Trophoblast cell (in vitro differentiated cells and primary cell): ENCODE data around the gene TIGD1.

Experiments used
- DNase-seq, 2 donors: peaks; one replicate each; pipeline ENCODE4 v3.0.0-alpha.2; 2016
- H2AFZ ChIP-seq: 2 replicates; pipeline ENCODE4 v1.6.1; 2013; ENCODE audit warnings: low read length, moderate library complexity, mild to moderate bottlenecking; ENCODE audit not compliant: insufficient read depth, poor library complexity
- H2AK5ac ChIP-seq: 2 replicates; pipeline ENCODE4 v1.6.1; 2013; ENCODE audit warnings: mild to moderate bottlenecking, low read length
- H2BK120ac ChIP-seq: 2 replicates; pipeline ENCODE4 v1.6.1; 2013; ENCODE audit warnings: low read length, mild to moderate bottlenecking, moderate library complexity; ENCODE audit not compliant: insufficient read depth, poor library complexity
- H2BK12ac ChIP-seq: 2 replicates; pipeline ENCODE4 v1.6.1; 2013; ENCODE audit warnings: mild to moderate bottlenecking, low read length, moderate library complexity
- H2BK5ac ChIP-seq: 2 replicates; pipeline ENCODE4 v1.6.1; 2013; ENCODE audit warnings: low read length, low read depth, moderate library complexity, mild to moderate bottlenecking; ENCODE audit not compliant: poor library complexity
- H3K14ac ChIP-seq: 2 replicates; pipeline ENCODE4 v1.6.1; 2013; ENCODE audit warnings: mild to moderate bottlenecking, low read length
- H3K18ac ChIP-seq: 2 replicates; pipeline ENCODE4 v1.6.1; 2013; ENCODE audit warnings: mild to moderate bottlenecking, low read length
- H3K23ac ChIP-seq: 2 replicates; pipeline ENCODE4 v1.6.1; 2013; ENCODE audit warnings: low read length
- H3K27ac ChIP-seq: 2 replicates; pipeline ENCODE4 v1.5.1; 2013; ENCODE audit warnings: low read depth, mild to moderate bottlenecking, inconsistent platforms, low read length, moderate library complexity
- H3K27me3 ChIP-seq: 2 replicates; pipeline ENCODE4 v1.6.1; 2013; ENCODE audit warnings: inconsistent platforms, mild to moderate bottlenecking, low read length, moderate library complexity; ENCODE audit not compliant: insufficient read depth
- H3K36me3 ChIP-seq, 2 experiments: 1 replicate in 1 of 2; 2 replicates in 1 of 2; pipeline ENCODE4 v1.6.1; 2013; ENCODE audit warnings: low read length in 2 of 2, mild to moderate bottlenecking in 2 of 2, moderate library complexity in 1 of 2; ENCODE audit not compliant: insufficient read depth in 2 of 2, control insufficient read depth in 1 of 2
- H3K4ac ChIP-seq: 2 replicates; pipeline ENCODE4 v1.6.1; 2013; ENCODE audit warnings: low read depth, mild to moderate bottlenecking, low read length, moderate library complexity
- H3K4me1 ChIP-seq, 2 experiments: 1 replicate in 1 of 2; 2 replicates in 1 of 2; pipeline ENCODE4 v1.6.1; 2013; ENCODE audit warnings: low read length in 2 of 2, mild to moderate bottlenecking in 2 of 2, moderate library complexity in 1 of 2; ENCODE audit not compliant: insufficient read depth in 2 of 2, control insufficient read depth in 1 of 2
- H3K4me2 ChIP-seq: 2 replicates; pipeline ENCODE4 v1.6.1; 2013; ENCODE audit warnings: inconsistent platforms, mild to moderate bottlenecking, low read length, moderate library complexity
- H3K4me3 ChIP-seq: 2 replicates; pipeline ENCODE4 v1.5.1; 2013; ENCODE audit warnings: mild to moderate bottlenecking, low read depth, low read length, inconsistent platforms
- H3K79me1 ChIP-seq: one replicate; pipeline ENCODE4 v1.6.1; 2013; ENCODE audit warnings: low read length
- H3K79me2 ChIP-seq: 2 replicates; pipeline ENCODE4 v1.6.1; 2013; ENCODE audit warnings: low read length, mild to moderate bottlenecking; ENCODE audit not compliant: control insufficient read depth, insufficient read depth, poor library complexity
- H3K9ac ChIP-seq: 2 replicates; pipeline ENCODE4 v1.6.1; 2013; ENCODE audit warnings: mild to moderate bottlenecking, low read length
- H3K9me3 ChIP-seq: 2 replicates; pipeline ENCODE4 v1.6.1; 2013; ENCODE audit warnings: low read depth, mild to moderate bottlenecking, control low read depth, inconsistent platforms, low read length; ENCODE audit not compliant: insufficient read depth
- H4K12ac ChIP-seq: 2 replicates; pipeline ENCODE4 v1.6.1; 2013; ENCODE audit warnings: low read depth, mild to moderate bottlenecking, low read length, moderate library complexity
- H4K8ac ChIP-seq: 2 replicates; pipeline ENCODE4 v1.6.1; 2013; ENCODE audit warnings: low read depth, mild to moderate bottlenecking, low read length, moderate library complexity
- H4K91ac ChIP-seq: one replicate; pipeline ENCODE4 v1.6.1; 2013; ENCODE audit warnings: low read depth, mild to moderate bottlenecking, low read length, moderate library complexity
- WGBS: extraction: QIAGEN DNeasy Blood & Tissue Kit; methylation state at CpG from one replicate; pipeline ENCODE4 v1.1.7; 2013; ENCODE audit warnings: missing lambda C conversion rate; ENCODE audit not compliant: insufficient read length, insufficient coverage; ENCODE audit errors: extremely low coverage; 5-methylcytosine and 5-hydroxymethylcytosine counted together

Gene TIGD1

GRCh38 chr2:232538671-232539070, 11.7 kb downstream of the TIGD1 start:
- Histone ChIP-seq H3K4me1 (peaks cover 9 to 10% of the 10 kb centered on the region in 2 experiments), H3K36me3 (no peaks in the 10 kb centered on the region), H3K79me1 (no peaks in the 10 kb centered on the region), H4K8ac (no peak overlapping the region), H3K27me3 (no peaks in the 10 kb centered on the region), H2BK5ac (no peak overlapping the region), H3K9ac (no peak overlapping the region), H3K23ac (no peak overlapping the region), H3K4ac (no peak overlapping the region), H4K91ac (no peak overlapping the region), H2BK12ac (no peak overlapping the region), H3K27ac (no peak overlapping the region), H3K79me2 (no peaks in the 10 kb centered on the region), H2AFZ (no peak overlapping the region), H3K18ac (no peak overlapping the region), H2BK120ac (no peak overlapping the region), H3K4me2 (no peak overlapping the region), H2AK5ac (no peak overlapping the region), H4K12ac (no peak overlapping the region), H3K9me3 (peaks cover 6% of the 10 kb centered on the region), H3K4me3 (no peak overlapping the region), H3K14ac (no peak overlapping the region)
- DNase-seq, result no peak
- no CpG with 5 or more reads among the region's 4 CpGs for WGBS

GRCh38 chr2:232537499-232537898, 12.9 kb downstream of the TIGD1 start:
- H2BK120ac ChIP-seq, result no peak overlapping the region
- no peak for DNase-seq
- no peak overlapping the region for H3K9ac ChIP-seq
- WGBS, result no CpG with 5 or more reads among the region's 4 CpGs
- H3K27me3 ChIP-seq, result no peaks in the 10 kb centered on the region
- H4K91ac ChIP-seq, result no peak overlapping the region
- H2BK12ac ChIP-seq, result no peak overlapping the region
- no peak overlapping the region for H3K4ac ChIP-seq
- no peaks in the 10 kb centered on the region for H3K79me2 ChIP-seq
- H3K14ac ChIP-seq, result no peak overlapping the region
- H3K4me1 ChIP-seq, result peaks cover 9 to 10% of the 10 kb centered on the region in 2 experiments
- no peak overlapping the region for H4K8ac ChIP-seq
- no peaks in the 10 kb centered on the region for H3K79me1 ChIP-seq
- H3K4me2 ChIP-seq, result no peak overlapping the region
- H2AFZ ChIP-seq, result no peak overlapping the region
- H3K18ac ChIP-seq, result no peak overlapping the region
- no peak overlapping the region for H4K12ac ChIP-seq
- H3K27ac ChIP-seq, result no peak overlapping the region
- H3K9me3 ChIP-seq, result peaks cover 3% of the 10 kb centered on the region
- H2BK5ac ChIP-seq, result no peak overlapping the region
- no peak overlapping the region for H3K4me3 ChIP-seq
- no peak overlapping the region for H3K23ac ChIP-seq
- H3K36me3 ChIP-seq, result no peaks in the 10 kb centered on the region
- no peak overlapping the region for H2AK5ac ChIP-seq

GRCh38 chr2:232537079-232537478, 13.3 kb downstream of the TIGD1 start:
- Histone ChIP-seq H3K9ac (no peak overlapping the region), H3K14ac (no peak overlapping the region), H3K79me2 (no peaks in the 10 kb centered on the region), H3K4ac (no peak overlapping the region), H2BK5ac (no peak overlapping the region), H3K4me3 (no peak overlapping the region), H3K4me1 (peaks cover 9 to 10% of the 10 kb centered on the region in 2 experiments), H3K79me1 (no peaks in the 10 kb centered on the region), H2BK120ac (no peak overlapping the region), H3K23ac (no peak overlapping the region), H4K91ac (no peak overlapping the region), H2AFZ (no peak overlapping the region), H3K27ac (no peak overlapping the region), H3K36me3 (no peaks in the 10 kb centered on the region), H3K9me3 (peaks cover 3% of the 10 kb centered on the region), H3K4me2 (no peak overlapping the region), H3K18ac (no peak overlapping the region), H2BK12ac (no peak overlapping the region), H4K12ac (no peak overlapping the region), H2AK5ac (no peak overlapping the region), H3K27me3 (no peaks in the 10 kb centered on the region), H4K8ac (no peak overlapping the region)
- no peak for DNase-seq
- WGBS, result no CpG with 5 or more reads among the region's 5 CpGs

- Histone ChIP-seq H2BK5ac (no peak overlapping the region), H2AK5ac (no peak overlapping the region), H3K4ac (no peak overlapping the region), H3K27ac (no peak overlapping the region), H2AFZ (no peak overlapping the region), H3K9ac (no peak overlapping the region), H4K12ac (no peak overlapping the region), H3K18ac (no peak overlapping the region), H3K4me3 (no peak overlapping the region), H3K27me3 (no peaks in the 10 kb centered on the region), H4K8ac (no peak overlapping the region), H3K79me1 (no peaks in the 10 kb centered on the region), H3K4me1 (peaks cover 9 to 10% of the 10 kb centered on the region in 2 experiments), H3K4me2 (no peak overlapping the region), H3K23ac (no peak overlapping the region), H4K91ac (no peak overlapping the region), H3K9me3 (peaks cover 4% of the 10 kb centered on the region), H3K79me2 (no peaks in the 10 kb centered on the region), H2BK120ac (no peak overlapping the region), H2BK12ac (no peak overlapping the region), H3K36me3 (no peaks in the 10 kb centered on the region), H3K14ac (no peak overlapping the region)
- DNase-seq, result no peak
- WGBS, result no CpG with 5 or more reads among the region's 5 CpGs
Measured at GRCh38 chr2:232535761-232536530, 14.4 kb downstream of the TIGD1 start.
